NCI-H2227 (cell line): ENCODE measurements around the gene RBMS3.

Source experiments
- DNase-seq: peaks from one replicate; lab custom pipeline; 2025; ENCODE audit not compliant: unreplicated experiment; lab: John Stamatoyannopoulos, UW

The RBMS3 gene

DNA sequence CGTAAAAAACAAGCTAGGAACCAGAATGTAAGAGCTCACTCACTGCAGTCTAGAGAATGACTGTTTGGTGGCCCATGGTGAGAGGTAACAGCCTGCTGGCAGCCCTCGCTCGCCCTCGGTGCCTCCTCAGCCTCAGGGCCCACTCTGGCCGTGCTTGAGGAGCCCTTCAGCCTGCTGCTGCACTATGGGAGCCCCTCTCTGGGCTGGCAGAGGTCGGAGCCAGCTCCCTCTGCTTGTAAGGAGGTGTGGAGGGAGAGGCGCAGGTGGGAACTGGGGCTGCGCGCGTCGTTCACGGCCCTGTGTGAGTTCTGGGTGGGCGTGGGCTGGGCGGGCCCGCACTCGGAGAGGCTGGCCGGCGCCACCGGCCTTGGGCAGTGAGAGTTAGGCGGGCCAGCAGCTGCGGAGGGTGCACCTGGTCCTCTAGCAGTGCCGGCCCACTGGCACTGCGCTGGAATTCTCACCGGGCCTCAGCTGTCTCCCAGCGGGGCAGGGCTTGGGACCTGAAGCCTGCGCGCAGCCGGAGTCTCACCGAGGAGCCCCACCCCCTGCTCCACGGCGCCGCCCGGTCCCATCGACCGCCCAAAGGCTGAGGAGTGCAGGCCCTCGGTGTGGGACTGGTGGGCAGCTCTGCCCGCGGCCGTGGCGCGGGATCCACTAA lies 420.6 kb downstream of the RBMS3 start:
- no peak for DNase-seq

DNA sequence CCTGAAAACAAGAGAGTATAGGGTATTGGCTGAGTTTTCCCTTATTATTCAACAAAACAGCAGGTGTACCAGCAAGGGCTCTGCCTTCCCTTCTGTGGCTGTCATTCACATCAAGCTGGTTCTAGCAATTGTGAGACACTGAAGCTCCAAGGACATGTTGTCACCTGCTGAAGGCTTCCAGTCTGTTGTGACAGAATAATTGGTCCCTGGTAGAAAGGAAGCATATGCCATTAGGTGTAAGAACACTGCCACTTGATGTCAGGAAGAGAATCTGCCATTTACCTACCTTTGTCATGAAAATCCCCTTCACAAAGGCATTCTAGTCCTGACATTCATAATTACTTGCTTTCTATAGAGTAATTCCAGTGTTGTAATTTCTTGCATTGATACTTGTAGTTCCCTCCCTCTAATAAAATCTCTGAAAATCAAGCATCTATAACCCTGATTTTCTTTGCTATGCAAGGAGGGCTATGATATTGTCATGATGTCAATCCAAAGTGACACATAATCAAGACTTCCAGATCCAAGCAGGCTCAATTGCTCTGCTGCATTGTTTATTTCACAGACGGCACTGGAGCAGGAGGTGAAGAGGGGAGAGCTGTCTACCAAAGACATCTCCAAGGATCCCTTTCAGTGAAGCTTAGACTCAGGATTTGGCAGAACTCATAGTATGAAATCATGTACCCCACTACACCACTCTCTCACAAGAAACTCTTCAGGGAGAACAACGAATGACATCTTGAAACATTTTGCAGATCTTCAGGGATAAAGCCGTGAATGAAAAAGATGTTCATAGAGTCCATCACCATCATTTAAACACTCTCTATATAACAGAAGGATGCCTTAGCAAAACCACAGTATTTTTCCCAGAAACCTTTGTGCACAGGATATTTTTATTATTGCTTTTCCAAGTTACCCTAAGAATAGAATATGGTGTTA lies 425.3 kb downstream of the RBMS3 start:
- DNase-seq, result peak; percentile 51

DNA sequence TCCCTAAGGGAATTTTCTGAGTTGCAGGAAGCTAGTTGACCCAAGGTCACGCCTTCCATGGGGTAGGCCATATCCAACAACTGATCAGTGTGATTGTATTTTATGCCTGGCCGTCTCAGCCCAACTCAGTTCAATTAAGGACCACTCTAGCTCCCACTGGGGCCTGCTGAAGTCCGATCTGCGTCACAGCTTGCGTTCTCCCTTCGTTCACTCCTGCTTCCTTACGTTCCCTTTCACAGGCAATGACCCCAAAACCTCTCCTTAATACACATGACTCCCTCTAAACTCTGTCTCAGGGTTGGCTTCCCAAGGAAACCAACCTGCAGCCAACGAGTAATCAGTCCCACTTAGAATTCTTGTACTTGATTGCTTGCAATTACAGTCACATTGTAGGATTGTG lies 428.0 kb downstream of the RBMS3 start:
- peak; percentile 3 for DNase-seq

DNA sequence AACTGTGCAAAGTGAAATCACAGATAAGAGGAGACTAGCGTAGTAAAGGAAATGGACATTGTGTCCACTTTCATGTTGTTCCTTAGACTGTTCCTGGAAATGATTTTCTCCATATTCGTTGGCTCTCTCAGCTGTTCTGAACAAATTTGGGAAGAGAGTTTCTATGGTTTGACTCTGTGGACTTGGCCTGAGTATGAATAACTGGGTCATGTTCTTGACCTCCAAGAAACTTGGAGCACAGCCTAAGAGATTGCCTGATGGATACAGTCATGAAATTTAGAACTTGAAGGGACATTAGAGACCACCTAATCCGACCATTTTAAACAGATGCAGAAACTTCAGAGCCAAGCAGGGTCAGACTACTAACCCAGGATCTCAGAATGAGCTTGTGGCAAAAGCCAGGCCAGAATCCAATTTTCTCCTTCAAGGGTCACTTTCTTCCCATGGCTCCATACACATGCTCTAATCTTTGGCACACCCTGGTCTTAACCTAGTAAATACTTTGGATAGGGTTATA lies 430.4 kb downstream of the RBMS3 start:
- DNase-seq, result no peak

DNA sequence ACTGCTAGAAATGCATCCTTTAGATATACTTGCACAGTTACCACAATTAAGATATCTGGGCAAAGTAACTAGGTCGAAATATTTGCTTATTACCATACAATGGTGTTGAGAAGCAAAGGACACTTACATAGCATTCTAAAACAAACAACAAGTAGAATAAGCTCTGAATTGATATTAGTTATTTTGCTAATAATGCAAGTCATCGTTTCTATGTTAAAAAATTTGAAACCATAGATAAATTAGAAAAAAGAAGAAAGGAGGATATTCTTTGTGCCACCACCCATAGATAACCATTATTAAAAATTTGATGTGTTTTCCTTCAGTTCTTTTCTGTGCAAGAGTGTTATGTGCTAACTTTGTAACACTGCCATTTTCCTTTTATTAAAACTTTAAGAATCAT lies 435.3 kb downstream of the RBMS3 start:
- DNase-seq, result no peak

DNA sequence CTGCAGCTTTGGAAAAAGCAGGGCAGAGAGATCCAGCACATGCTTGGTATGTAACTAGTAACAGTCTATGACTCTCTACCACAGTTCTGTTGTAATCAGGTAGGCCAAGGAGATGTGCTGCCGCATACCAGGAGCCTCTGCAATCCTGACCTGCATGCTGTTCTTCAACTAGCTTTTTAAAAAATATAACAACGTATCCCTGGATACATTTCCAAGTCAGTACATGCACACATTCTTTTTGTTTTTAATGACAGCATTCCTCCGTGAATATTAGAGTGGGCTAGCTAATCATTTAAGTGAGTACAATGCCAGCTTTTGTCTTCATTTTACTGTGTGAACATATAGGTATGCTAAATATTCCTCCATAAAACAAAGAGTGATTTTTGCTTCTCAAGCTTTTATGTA lies 437.8 kb downstream of the RBMS3 start:
- DNase-seq, result no peak

DNA sequence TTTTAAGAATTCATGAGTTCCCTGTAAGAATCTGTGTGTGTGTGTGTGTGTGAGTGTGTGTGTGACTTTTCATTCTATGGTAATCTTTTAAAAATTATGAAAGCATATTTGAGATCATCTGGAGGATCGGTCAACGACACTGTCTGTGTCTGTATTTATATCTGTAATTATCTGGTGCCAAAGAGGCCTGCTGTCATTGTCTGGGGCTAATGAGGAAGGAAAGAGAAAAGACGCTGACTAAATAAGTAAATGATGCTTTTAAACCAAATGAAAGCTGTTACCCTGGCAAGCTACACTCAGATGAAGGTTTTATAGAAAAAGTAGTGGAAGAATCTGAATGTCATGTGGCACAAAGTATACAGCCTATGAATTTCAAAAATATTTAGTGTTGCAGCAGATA lies 439.8 kb downstream of the RBMS3 start:
- DNase-seq, result no peak

DNA sequence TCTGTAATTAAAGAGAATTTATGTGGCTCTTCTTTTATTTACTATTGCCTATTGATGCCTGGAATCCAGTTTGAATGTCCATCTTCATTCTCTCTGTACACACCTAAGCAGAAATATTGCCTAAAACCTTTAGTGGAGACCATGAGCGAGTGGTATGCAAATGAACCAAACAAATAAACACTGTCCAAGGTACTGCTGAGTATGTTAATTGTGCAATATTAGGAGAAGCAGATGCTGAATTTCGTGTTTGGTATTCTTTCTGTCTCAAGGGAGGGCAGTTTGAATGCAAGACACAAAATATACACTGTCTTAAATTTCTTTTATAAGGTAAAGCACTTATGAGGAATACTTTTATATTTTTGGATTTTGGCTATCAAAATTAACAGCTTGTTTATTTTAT lies 440.9 kb downstream of the RBMS3 start:
- no peak for DNase-seq

DNA sequence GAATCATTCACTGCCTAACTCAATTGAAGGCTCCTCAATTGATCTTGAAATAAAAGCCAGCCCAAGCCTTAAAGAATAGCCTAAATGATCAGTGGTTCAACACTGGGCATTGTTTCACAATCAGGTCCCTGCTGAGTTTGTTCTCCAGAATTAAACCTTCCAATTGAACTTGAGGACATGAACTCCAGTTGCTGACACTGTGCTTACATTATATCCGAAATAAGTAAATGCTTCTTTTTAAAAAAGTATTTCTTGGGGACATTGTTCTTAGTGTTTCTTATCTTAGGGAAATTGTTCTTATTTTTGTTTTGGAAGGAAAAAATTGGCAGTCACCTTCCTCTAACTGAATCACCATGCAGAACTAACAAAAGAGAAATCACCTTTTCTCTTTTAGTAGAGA lies 450.2 kb downstream of the RBMS3 start:
- DNase-seq, result no peak

DNA sequence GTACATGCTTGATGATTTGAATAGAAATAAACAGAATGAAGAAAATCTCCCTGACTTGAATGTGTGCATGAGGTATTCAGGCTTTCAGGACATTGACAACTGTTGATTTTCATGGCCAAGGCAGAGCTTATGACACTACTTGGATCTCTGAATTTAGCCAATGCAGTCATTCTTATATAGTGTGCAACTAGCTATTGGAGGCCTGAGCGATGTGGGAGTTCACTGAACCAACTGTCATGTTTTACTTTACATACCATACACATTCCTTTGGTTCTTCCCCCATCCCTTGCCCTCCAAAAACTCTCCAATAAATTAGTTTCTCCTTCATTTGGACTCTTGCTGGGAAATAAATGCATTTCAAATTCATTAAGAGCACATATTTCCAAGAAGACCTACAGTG lies 460.4 kb downstream of the RBMS3 start:
- no peak for DNase-seq

DNA sequence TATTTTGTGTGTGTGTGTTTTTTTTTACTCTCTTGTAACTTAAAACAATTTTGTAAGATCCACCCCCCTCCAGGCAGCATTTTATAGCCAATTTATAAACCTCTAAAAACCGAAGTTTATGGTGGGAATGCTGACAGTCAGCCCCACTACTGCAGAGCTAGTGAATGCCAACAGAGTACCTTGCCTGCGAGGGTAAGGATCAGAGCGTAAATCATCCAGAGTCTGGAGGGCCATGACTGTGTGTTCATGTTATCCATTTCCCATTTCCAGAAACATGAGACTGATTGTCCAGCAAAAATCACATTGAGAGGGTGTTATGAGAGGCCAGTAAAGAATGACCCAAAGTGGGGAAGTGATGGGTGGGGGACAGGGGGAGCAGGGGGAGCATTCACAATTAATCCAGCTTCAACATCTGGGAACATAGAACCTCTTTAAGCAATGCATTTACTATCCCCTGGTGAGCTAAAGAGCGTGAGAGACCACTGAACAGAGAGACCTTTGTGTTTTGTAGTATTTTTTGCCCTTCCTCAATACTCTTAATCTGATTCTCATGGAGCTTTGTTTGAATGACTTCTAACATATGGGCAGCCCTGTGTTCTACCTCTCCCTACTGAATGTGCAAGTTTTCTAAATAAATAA lies 464.5 kb downstream of the RBMS3 start:
- no peak for DNase-seq

DNA sequence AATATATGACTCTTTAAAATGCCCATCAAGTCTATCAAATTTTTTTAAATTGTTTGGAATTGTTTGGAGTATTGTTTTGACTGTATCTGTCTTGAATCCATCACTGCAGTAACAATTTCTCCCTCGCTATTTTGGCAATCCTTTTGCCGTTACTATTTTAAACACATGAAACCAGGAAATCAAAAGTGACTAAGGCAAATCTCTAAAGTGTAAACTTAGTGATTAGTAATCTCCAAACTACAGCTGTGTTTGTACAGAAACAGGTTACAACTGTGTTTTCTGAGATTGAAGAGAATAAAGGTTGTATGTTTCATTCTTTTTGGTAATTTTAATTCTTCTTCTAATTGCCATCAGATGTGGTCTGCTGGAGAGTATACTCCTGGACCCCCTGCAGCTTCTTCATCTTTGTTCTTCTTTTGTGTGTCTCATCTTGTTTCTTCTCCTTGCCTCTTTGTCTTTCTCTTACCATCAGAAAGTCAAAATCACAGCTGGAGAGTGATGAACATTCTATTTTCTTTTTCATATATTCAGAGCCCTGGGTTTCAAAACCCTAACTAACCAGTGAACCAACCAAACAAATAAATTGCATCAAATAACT lies 465.4 kb downstream of the RBMS3 start:
- DNase-seq, result no peak

DNA sequence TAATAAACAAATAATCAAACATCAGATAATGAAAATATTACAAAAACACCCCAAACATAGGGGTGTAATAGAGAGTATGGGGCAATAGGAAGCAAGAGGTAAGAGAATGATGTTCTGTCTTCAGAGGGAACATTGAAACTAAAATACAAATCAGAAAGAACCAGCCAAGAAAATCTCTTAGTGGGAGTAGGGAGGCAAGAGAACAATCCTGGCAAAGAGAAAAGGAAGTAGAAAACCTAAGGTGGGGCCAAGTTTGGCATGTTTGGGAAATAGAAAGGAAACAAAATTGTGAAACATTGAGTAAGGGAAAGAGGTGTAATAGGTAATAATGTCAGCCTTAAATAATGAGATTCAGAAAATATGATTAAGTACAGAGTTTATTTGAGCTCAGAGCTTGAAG lies 467.1 kb downstream of the RBMS3 start:
- DNase-seq, result no peak

DNA sequence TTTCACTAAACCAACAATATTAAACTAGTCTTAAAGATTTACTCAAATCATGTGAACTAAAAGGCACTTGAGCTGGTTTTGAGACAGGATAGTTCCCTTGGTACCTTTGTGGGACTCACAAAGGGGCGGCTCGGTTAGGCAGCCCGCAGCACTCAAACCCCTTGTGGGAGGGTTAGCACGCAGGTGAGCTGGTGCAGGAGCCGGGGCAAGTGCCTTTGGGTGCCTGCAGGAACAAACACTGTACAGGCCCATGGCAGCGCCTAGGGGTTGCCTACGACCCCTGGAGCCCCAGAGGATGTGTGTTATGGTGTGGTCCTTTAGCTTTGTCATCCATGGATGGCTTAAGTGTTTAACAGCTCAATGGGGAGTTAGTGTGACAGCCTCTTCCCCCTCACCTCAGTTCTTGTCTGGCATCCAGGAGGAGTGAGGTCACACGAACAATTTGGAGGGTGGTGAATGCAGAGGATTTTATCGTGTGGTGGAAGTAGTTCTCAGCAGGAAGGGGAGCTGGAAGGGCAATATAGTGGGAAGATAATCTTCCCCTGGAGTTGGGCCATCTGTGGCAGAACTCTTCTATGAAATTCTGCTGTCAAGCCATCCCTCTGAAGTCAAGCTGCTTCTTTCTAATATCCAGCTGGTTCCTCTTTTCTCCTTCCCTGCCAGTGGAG lies 470.9 kb downstream of the RBMS3 start:
- DNase-seq, result no peak

DNA sequence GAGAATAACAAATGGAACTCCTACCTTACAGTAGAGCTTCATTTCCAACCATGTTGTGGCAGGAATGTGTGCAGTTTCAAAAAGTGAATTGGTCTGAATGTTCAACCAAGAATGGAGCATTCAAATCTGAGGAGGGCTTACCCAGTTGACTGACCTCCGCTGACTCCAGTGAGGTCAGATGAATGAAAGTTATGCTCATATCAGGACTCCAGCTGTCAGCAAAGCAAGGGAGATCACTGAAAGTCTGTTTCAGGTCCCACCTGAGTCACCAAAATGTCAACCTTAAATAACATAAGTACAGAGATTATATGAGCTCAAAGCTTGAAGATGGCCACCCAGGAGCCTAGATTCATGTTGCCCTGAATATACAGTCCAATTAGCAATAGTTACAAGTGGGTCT lies 473.5 kb downstream of the RBMS3 start:
- DNase-seq, result no peak

DNA sequence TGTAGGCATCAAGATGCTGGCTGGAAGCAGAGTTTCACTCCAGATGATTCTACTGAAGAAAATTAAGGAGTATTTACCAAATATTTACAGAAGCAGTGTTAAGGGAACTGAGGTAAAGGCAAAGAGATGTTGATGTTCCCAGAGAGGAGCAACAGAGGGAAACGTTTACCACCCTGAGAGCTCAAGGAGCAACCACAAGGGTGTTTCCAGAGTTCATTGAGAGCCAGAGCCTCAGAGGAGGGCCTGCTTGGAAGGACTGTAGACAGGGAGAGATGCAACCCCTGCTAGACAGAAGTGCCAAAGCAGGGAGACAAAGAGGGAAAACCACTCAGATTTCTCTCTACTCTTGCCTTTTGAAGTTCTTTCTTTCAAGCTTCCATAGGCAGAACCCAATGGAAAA lies 474.5 kb downstream of the RBMS3 start:
- no peak for DNase-seq

DNA sequence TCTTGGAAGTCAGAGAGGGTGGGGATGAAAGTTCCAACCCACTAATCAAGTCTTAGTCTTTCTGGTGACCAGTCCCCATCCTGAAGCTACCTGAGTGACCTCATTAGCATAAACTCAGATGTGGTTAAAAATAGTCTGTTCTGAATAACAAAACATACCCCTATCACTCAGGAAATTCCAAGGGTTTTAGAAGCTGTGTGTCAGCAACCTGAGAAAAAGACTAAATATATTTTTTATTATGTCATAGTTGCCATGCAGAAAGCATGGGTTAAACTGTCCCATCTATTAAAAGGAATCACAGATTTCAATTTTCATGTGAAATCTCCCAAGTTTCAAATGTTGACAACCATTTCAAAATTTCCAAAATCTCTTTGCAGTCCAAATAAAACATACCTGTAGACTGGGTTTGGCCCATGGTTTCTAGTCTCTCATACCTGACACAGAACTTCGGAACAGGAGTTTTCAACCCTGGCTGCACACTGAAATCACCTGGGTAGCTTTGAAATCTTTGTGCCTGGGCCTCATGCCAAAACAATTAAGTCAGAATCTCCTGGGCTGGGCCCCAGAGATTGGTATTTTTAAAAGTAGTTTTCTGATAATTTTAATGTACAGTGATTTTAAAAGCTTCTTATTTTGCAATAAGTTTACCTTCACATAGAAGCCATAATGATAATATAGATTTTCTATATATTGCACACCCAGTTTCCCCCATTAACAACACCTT lies 476.3 kb downstream of the RBMS3 start:
- DNase-seq, result no peak

DNA sequence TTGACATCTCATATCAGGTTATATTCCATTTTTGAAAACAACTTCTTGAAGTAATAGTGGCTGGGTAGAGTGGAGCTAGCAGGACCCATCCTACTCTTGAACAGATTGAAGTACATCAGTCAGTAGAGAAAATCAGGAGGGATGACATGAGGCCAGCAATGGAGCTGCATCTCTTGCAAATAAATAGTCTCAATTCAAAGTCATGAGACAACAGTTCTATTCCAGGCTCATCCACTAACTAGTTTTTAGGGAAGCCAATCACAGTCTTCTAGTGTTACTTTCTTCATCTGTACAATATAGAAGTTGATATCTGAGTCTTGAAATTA lies 477.2 kb downstream of the RBMS3 start:
- no peak for DNase-seq

DNA sequence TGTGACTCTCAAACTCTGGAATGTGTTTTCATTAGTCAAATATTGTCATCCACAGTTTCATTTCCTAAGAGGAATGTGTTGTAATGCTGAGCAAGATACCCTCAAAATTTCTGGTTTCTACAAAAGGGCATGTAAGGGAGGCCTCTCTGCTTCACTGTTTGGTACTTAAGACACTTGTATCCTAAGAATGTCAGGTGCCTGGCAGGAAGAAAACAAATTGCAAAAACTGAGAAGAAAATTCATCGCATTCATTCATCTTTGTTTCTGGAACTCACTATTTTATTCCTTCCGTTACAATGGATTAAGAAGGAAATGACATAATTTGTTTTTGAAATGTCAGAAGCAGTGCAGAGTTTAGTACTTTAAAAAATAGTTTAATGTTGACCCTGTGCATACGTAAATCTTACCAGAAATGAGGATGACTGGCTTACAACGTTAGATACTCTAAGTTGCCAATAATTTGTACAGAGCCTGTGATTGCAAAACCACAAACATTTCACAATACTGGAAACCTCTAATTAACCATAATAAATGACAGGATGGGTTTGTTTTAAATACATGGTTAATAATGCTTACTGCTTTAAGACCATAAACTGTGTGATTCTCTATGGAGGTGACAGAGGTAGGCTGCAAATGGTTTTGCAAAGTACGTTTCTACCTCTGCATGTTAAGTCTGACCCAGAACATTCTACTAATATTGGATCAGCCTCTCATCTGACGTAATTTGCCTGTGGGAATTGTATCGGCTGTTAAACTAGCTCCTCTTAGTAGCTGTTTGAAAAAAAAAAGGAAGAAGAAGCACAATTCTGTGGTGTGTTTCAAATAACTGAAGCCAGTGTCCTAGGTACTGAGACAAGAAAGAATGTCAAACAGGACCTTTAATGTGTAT lies 477.8 kb downstream of the RBMS3 start:
- DNase-seq, result no peak
